ENCODE measurements around the gene MPZL3. TPM values are rescaled to one million over a fixed set of nuclear protein-coding genes. Genes with fewer than 3 reads are reported as not detected.

The MPZL3 gene
- total and polyA plus RNA-seq, 9 donors = 0.25 to 7.0 (median 1.0) TPM

- intact Hi-C loops (cut with DNase I) = no loop called here
- H3K27me3 ChIP-seq = no peaks in the 10 kb centered on the region
- WGBS, 3 donors = 68 to 78% (median 68%) methylated on average over 6 of the region's 6 CpGs
- H3K36me3 ChIP-seq = no peaks in the 10 kb centered on the region
- H3K9me3 ChIP-seq = no peaks in the 10 kb centered on the region
- H3K4me3 ChIP-seq = no peak overlapping the region
- DNase-seq = no peak
- H3K27ac ChIP-seq = no peak overlapping the region
- no peaks in the 10 kb centered on the region for H3K4me1 ChIP-seq (ENCODE audit: insufficient read depth)
- TF ChIP-seq POLR2A (IDR thresholded peaks at IDR 0.05) (no peak), EP300 (IDR thresholded peaks at IDR 0.05) (no peak), CTCF (IDR thresholded peaks at IDR 0.05) (no peak)
Observed at GRCh38 chr11:118282606-118283005, 30.4 kb upstream of the MPZL3 start.

GRCh38 chr11:118281284-118281683 lies 29.1 kb upstream of the MPZL3 start:
- no peak overlapping the region for H3K27ac ChIP-seq
- 91 to 98% (median 97%) methylated on average over 1 of the region's 1 CpG for WGBS, 3 donors
- DNase-seq = no peak
- no peaks in the 10 kb centered on the region for H3K4me1 ChIP-seq (ENCODE audit: insufficient read depth)
- no peak overlapping the region for H3K4me3 ChIP-seq
- no peaks in the 10 kb centered on the region for H3K27me3 ChIP-seq
- TF ChIP-seq POLR2A (IDR thresholded peaks at IDR 0.05) (no peak), EP300 (IDR thresholded peaks at IDR 0.05) (no peak)
- H3K36me3 ChIP-seq = no peaks in the 10 kb centered on the region
- no peaks in the 10 kb centered on the region for H3K9me3 ChIP-seq
- intact Hi-C loops (cut with DNase I) = no loop called here

- Histone ChIP-seq H3K4me1 (ENCODE audit: insufficient read depth) (no peaks in the 10 kb centered on the region), H3K4me3 (no peak overlapping the region), H3K27ac (no peak overlapping the region), H3K9me3 (no peaks in the 10 kb centered on the region), H3K27me3 (no peaks in the 10 kb centered on the region), H3K36me3 (no peaks in the 10 kb centered on the region)
- WGBS, 3 donors = 85 to 96% (median 88%) methylated on average over 1 of the region's 1 CpG
- DNase-seq = no peak
- intact Hi-C loops (cut with DNase I) = no loop called here
- TF ChIP-seq EP300 (IDR thresholded peaks at IDR 0.05) (no peak), POLR2A (IDR thresholded peaks at IDR 0.05) (no peak), CTCF (IDR thresholded peaks at IDR 0.05) (no peak)
Observed at GRCh38 chr11:118277312-118277711, 25.1 kb upstream of the MPZL3 start.

- WGBS, 3 donors = 43 to 63% (median 49%) methylated on average over 1 of the region's 1 CpG
Observed at GRCh38 chr11:118276422-118276821, 24.3 kb upstream of the MPZL3 start.

More at GRCh38 chr11:118276422-118276821, 24.3 kb upstream of the MPZL3 start:
- no peaks in the 10 kb centered on the region for H3K4me1 ChIP-seq (ENCODE audit: insufficient read depth)
- H3K9me3 ChIP-seq = no peaks in the 10 kb centered on the region
- TF ChIP-seq CTCF (IDR thresholded peaks at IDR 0.05) (no peak), EP300 (IDR thresholded peaks at IDR 0.05) (no peak), POLR2A (IDR thresholded peaks at IDR 0.05) (no peak)
- H3K27me3 ChIP-seq = no peaks in the 10 kb centered on the region
- no peaks in the 10 kb centered on the region for H3K36me3 ChIP-seq
- intact Hi-C loops (cut with DNase I) = no loop called here
- no peak overlapping the region for H3K4me3 ChIP-seq
- H3K27ac ChIP-seq = no peak overlapping the region
- DNase-seq = no peak
